ENCODE data around the gene CLINT1. TPM values are rescaled to one million over a fixed set of nuclear protein-coding genes. Genes with fewer than 3 reads are reported as not detected.
"Not testable (repeated sequence)": the region's sequence is repeated elsewhere in the genome, so short reads cannot be mapped to it uniquely, and the experiment has no call there.

CLINT1 gene
- total RNA-seq, 1 experiment from 2014 or later = 69.6 TPM

DNA sequence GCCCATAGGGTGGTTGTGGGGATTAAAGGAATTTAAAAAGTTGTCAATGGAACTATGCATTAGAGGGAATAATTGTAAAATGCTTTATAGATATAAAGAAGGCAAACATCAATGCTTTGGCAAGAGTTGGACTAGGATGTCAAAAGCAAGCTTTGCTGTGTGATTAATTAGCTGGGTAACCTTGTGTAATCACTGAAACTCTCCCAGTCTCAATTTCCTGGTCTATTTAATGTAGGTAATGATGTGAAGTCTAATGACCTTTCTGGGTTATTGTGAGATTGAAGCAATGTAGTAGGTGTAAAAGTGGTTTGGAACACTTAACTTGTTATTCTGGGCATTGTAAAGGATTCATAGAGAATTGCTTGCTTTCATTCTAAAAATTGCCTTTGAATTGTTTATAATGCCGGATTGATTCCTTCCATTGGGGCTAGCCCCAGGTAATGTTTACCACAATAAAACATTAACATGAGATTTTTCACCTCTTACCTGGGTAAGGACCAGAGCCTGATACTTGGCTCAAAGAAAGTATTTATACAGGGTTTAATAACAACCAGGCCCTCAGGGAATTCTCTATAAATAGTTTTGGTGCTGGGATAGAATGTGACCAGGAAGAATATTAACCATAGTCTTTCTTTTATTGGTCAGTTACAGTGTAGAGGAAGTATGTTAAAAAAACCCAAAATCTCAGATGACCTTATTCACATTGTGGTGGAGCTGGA, 30.0 kb upstream of the CLINT1 start:
- intact Hi-C loops (cut with micrococcal nuclease; ENCODE audit: unreplicated experiment) = no loop called here
- no peak overlapping the region for H3K27ac ChIP-seq (ENCODE audit: low read depth, low read length, poor library complexity, severe bottlenecking)
- no peak for TF ChIP-seq CTCF (conservative IDR thresholded peaks at IDR 0.05; ENCODE audit: low read depth, low read length)
- no peak for TF ChIP-seq EZH2 (IDR thresholded peaks at IDR 0.05; ENCODE audit: borderline replicate concordance, low read depth, low read length, poor library complexity, severe bottlenecking)
- no peak overlapping the region for H3K4me3 ChIP-seq (ENCODE audit: low read depth, low read length, poor library complexity, severe bottlenecking)
- H3K36me3 ChIP-seq (ENCODE audit: insufficient read depth, low read length, poor library complexity, severe bottlenecking) = no peaks in the 10 kb centered on the region
- no peaks in the 10 kb centered on the region for H3K27me3 ChIP-seq (replicated peaks; ENCODE audit: insufficient read depth, low read depth, low read length, poor library complexity)
- BruUV-seq (replicated peaks) = no TSS peak
- no peaks in the 10 kb centered on the region for H3K9me3 ChIP-seq (ENCODE audit: low read depth, low read length, poor library complexity, severe bottlenecking)
- POLR2A ChIA-PET (ENCODE audit: low non-redundant PET) = no interaction called here
- CTCF ChIA-PET = no interaction called here
- no peaks in the 10 kb centered on the region for H3K4me1 ChIP-seq (ENCODE audit: insufficient read depth, low read length, poor library complexity, severe bottlenecking)
- no peak for DNase-seq (ENCODE audit: low spot score)

DNA sequence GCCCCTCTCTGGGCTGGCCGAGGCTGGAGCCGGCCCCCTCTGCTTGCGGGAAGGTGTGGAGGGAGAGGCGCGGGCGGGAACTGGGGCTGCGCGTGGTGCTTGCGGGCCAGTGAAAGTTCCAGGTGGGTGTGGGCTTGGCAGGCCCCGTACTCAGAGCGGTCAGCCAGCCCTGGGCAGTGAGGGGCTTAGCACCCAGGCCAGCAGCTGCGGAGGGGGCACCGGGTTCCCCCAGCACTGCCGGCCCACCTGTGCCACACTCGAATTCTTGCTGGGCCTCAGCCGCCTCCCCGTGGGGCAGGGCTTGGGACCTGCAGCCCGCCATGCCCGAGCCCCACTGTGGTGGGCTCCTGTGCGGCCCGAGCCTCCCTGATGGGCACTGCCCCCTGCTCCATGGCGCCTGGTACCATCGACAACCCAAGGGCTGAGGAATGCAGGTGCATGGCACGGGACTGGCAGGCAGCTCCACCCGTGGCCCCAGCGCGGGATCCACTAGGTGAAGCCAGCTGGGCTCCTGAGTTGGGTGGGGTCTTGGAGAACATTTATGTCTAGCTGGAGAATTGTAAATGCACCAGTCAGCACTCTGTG, 27.9 kb upstream of the CLINT1 start:
- TF ChIP-seq EZH2 (IDR thresholded peaks at IDR 0.05; ENCODE audit: borderline replicate concordance, low read depth, low read length, poor library complexity, severe bottlenecking) = no peak
- TF ChIP-seq CTCF (conservative IDR thresholded peaks at IDR 0.05; ENCODE audit: low read depth, low read length) = no peak
- Histone ChIP-seq H3K4me1 (ENCODE audit: insufficient read depth, low read length, poor library complexity, severe bottlenecking) (no peaks in the 10 kb centered on the region), H3K27me3 (replicated peaks; ENCODE audit: insufficient read depth, low read depth, low read length, poor library complexity) (no peaks in the 10 kb centered on the region), H3K36me3 (ENCODE audit: insufficient read depth, low read length, poor library complexity, severe bottlenecking) (no peaks in the 10 kb centered on the region), H3K27ac (ENCODE audit: low read depth, low read length, poor library complexity, severe bottlenecking) (no peak overlapping the region), H3K4me3 (ENCODE audit: low read depth, low read length, poor library complexity, severe bottlenecking) (no peak overlapping the region), H3K9me3 (ENCODE audit: low read depth, low read length, poor library complexity, severe bottlenecking) (no peaks in the 10 kb centered on the region)
- no peak for DNase-seq (ENCODE audit: low spot score)
- ChIA-PET CTCF (no interaction called here), POLR2A (ENCODE audit: low non-redundant PET) (interaction anchor here (0.8 kb wide), 1 partner anchor 33 kb away, joined by 5 read pairs; no protein-coding TSS in a partner anchor)
- intact Hi-C loops (cut with micrococcal nuclease; ENCODE audit: unreplicated experiment) = no loop called here
- BruUV-seq (replicated peaks) = no TSS peak

GRCh38 chr5:157885051-157885450, 26.1 kb upstream of the CLINT1 start:
- H3K4me3 ChIP-seq (ENCODE audit: low read depth, low read length, poor library complexity, severe bottlenecking); BruUV-seq (replicated peaks); H3K36me3 ChIP-seq (ENCODE audit: insufficient read depth, low read length, poor library complexity, severe bottlenecking); H3K27me3 ChIP-seq (replicated peaks; ENCODE audit: insufficient read depth, low read depth, low read length, poor library complexity); H3K4me1 ChIP-seq (ENCODE audit: insufficient read depth, low read length, poor library complexity, severe bottlenecking); H3K9me3 ChIP-seq (ENCODE audit: low read depth, low read length, poor library complexity, severe bottlenecking); CTCF ChIA-PET; DNase-seq (ENCODE audit: low spot score); H3K27ac ChIP-seq (ENCODE audit: low read depth, low read length, poor library complexity, severe bottlenecking); intact Hi-C loops (cut with micrococcal nuclease; ENCODE audit: unreplicated experiment); POLR2A ChIA-PET (ENCODE audit: low non-redundant PET): not testable (repeated sequence)

DNA sequence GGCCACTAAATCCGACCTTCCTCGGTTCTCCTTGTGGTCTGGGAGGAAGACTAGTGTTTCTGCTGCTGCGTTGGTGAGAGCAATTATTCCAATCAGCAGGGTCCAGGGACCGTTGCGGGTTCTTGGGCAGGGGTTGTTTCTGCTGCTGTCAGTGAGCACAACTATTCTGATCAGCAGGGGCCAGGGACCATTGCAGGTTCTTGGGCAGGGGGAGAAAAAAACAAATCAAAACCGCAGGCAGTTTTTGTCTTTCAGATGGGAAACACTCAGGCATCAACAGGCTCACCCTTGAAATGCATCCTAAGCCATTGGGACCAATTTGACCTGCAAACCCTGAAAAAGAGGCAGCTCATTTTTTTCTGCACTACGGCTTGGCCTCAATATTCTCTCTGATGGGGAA, 22.6 kb upstream of the CLINT1 start:
- H3K4me1 ChIP-seq (ENCODE audit: insufficient read depth, low read length, poor library complexity, severe bottlenecking); POLR2A ChIA-PET (ENCODE audit: low non-redundant PET); intact Hi-C loops (cut with micrococcal nuclease; ENCODE audit: unreplicated experiment); H3K27me3 ChIP-seq (replicated peaks; ENCODE audit: insufficient read depth, low read depth, low read length, poor library complexity); H3K9me3 ChIP-seq (ENCODE audit: low read depth, low read length, poor library complexity, severe bottlenecking); CTCF ChIA-PET; DNase-seq (ENCODE audit: low spot score); H3K27ac ChIP-seq (ENCODE audit: low read depth, low read length, poor library complexity, severe bottlenecking); H3K4me3 ChIP-seq (ENCODE audit: low read depth, low read length, poor library complexity, severe bottlenecking); H3K36me3 ChIP-seq (ENCODE audit: insufficient read depth, low read length, poor library complexity, severe bottlenecking); BruUV-seq (replicated peaks): not testable (repeated sequence)
